HG02870 (cell line): ENCODE results near the gene IRX2.

Experiments
- ATAC-seq: cut with Tn5 transposase; IDR thresholded peaks from one replicate; pipeline ENCODE4 v1.9.1; 2021; ENCODE audit warnings: mild to moderate bottlenecking, moderate library complexity; ENCODE audit not compliant: unreplicated experiment

IRX2 gene

GRCh38 chr5:2756211-2757152 lies 5.0 kb upstream of the IRX2 start:
- ATAC-seq: no peak

- ATAC-seq: no peak
Measured at GRCh38 chr5:2755681-2756171, 4.2 kb upstream of the IRX2 start.

GRCh38 chr5:2755076-2755680 lies 3.7 kb upstream of the IRX2 start:
- ATAC-seq: no peak

- ATAC-seq: no peak
Measured at GRCh38 chr5:2754581-2755075, 3.2 kb upstream of the IRX2 start.

DNA sequence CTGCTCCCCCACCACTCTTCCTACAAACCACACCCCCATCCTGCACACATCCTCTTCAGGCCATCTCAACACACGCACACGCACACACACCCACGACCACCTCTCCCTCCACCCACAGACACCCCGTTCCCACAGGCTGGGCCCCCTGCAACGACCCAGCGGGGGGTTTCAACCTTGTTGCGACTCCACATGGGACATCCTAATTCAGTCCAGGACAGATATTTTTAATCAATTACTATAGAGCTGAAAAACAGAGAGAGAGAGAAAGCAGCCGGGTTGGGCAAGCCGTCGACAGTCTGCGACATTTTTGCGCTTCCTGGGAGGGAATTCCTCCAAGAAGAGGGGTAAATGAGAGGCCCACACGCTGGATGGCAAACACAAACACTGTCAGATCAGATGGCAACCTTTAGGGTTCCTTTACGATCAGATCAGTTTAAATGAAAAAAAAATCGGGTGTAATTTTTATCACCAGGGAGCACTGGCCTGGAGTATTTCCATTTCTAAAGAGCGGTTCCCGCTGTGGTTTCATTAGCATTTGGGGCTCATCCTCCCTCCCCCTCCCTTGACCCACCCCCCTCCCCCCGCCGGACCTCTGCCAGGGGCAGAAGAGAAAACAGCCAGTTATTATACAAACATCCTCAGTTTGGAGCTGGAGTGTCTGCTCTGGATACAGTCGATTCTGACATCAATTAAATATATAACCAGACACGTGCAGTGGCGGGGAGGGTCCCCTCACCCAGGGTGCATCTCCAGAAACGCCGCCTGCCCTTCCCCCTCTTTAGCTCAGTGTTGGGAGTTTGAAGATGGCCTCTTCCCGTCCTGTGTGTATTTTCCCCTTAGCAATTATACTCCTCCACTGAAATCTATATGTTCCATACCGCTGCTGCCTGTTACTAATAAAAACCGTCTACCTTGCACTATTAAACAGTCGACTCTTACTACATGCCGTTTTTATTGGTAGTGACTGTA lies 2.3 kb upstream of the IRX2 start:
- no peak for ATAC-seq

- no peak for ATAC-seq
Measured at GRCh38 chr5:2752821-2753439, 1.5 kb upstream of the IRX2 start.

GRCh38 chr5:2752059-2752820 lies 763 bp upstream of the IRX2 start:
- no peak for ATAC-seq

- no peak for ATAC-seq
Measured at GRCh38 chr5:2750758-2751464, 566 bp downstream of the IRX2 start.

DNA sequence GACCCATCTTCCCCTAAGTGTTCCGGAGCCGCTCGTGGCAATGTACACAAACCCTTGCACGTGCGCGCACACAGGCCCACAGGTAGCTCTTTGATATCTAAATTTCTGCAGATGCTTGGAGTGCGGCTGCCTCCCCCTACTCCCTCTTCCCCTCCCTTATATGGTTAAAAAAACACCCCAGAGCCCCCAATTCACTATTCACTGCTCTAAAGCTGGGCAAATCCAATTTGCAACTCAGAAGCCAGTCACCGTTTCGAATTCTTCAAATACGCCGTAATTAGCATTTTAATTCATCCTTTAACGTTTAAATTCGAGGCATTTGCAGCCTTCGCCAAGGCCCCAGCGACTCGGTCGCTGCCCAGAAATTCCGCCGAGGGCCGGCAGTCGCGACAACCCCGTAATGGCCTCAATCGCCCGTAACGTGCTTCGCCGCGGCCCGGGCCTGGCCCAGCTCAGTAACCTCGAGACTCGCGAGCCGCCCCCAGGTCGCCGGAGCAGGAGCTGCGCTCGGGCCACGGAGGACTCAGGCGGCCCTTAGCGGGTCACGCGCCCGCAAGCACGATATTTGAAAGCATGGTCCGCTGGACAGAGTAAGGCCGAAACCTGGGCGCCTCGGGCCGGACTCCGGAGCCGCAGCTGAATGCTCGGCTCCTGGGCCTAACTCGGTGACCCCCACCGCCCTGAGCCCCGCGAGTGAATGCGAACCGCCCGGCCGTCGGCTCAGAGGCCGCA lies 1.3 kb downstream of the IRX2 start:
- ATAC-seq: no peak

DNA sequence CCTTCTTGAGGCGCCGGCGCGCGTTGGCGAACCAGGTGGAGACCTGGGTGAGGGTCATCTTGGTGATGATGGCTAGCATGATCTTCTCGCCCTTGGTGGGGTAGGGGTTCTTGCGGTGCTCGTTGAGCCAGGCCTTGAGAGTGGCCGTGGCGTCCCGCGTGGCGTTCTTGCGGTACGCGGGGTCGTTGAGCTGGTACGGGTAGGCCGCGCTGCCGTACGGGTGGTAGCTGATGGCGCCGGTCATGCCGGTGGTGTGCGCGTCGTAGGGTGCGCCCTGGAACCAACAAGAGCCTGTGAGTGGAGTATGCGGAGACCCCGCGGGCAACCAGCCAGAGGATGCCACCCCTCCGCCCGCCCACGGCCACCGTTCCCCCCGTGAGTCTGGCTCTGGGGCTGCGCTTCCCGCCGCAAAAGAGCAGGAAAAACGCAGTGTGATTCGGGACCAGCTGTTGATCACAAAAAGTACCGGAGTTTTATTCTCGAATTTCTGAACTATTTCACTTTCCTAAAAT lies 1.9 kb downstream of the IRX2 start:
- no peak for ATAC-seq

- no peak for ATAC-seq
Measured at GRCh38 chr5:2748861-2749513, 2.5 kb downstream of the IRX2 start.

DNA sequence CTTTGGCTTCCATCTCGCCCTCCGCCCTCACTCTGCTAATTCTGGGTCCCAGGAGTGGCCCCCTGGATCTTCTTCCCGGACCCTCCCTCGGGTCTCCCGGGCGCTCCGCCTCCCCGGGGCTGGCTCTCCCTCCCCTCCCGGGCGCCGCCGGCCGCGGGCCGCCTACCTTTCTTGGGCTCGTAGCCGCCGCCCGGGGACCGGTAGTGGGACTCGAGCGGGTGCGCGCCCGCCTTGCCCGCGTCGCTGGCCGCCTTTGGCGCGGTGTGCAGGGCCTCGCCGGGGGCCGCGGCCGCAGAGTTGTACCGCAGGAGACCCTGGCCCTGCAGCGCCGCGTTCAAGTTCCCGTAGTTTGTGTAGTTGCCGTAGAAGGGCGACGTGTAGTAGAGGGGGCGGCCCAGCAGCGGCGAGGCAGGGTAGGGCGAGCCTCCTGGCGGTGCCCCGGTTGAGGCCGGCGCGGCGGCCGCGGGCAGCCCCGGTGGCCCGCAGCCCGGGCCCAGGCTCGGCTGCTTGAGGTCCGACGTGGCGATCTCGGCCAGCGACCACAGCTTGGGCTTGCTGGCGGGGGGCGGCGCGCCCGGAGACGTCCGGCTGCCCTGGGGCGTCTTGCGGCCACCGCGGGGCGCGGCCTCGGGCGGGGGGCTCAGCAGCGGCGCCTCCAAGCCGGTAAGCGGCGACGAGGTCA lies 3.2 kb downstream of the IRX2 start:
- ATAC-seq: no peak

DNA sequence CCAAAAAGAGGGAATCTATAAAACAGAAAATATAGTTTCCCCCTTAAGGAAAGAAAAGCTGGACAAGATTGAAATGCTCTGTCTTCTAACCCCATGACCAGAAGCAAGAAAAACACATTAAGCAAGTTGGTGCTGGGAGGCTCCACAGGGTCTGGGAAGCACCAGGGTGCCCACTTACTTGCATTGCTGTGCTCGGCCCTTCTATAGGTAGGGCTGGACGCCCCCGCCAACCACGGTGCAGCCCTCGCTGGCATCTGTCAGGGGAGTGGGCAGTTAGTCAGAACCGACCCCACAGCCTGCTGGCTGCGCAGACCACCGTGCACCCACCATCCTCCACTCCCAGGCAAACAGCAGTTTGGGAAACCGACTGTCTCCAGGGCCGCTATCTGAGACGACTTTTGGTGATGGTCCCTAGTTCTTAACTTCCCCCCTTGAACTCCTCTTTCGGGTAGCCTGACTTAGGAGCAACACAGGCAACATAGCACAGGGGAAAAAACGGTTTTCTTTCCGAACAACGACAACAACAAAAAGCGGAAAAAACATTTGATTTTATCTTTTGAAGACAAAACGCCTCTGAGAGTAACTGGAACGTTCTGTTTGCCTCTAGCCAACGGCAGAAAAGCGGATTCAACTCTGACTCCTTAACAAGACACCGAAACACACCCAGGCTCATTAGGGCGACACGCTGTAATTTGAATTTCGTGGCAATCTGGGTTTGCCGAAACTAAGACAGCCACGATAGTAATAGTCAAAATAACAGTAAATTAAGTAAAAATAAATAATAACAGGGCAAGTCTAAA lies 3.9 kb downstream of the IRX2 start:
- no peak for ATAC-seq

DNA sequence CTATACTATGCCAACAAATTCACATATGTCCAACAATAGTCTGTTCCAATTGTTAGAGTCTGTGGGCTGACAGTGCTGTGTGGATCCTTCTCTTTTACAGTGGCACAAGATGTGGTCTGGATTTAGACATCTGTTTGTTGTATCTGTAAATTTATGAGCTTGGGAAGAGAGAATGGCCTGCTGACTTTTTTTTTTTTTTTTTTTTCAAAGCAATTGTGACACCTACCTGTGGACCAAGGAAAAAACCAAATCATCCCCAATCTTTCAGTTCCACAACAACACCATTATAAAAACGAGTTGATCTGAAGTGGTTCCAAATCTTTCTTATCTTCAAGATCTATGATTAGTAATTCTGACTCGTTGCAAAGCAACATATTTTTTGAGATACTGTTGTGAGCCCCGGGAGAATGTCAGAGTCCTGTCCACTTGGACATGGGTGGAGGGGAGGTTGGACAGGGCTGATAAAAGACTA lies 4.9 kb downstream of the IRX2 start:
- ATAC-seq: no peak

DNA sequence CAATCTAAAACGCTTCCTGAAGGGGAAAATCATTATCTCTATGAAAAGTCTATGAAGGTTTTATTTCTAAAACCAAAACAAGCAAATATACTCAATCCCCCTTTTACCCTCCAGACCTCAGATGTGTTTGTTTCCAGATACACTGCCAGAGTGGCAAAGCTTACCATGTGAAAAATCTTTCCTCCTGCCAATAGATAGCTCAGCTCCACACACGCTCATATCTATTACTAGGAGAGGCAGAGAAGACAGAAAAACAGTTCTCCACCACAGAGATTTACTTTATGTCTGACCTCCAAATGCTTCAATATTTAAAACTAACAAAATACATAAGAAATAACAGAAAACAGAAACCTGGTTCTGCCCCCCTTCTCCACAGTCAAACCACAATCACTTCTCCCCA lies 7.0 kb downstream of the IRX2 start:
- ATAC-seq: no peak
